Measurements from ENCODE around the gene INCA1. TPM values are rescaled to one million over a fixed set of nuclear protein-coding genes. Genes with fewer than 3 reads are reported as not detected.
A peak's percentile ranks its signal among the peaks of the same experiment; 100 is the strongest.

Gene INCA1
- total RNA-seq, 2 donors from 2014 or later: 1.2 TPM; not detected in 1

DNA sequence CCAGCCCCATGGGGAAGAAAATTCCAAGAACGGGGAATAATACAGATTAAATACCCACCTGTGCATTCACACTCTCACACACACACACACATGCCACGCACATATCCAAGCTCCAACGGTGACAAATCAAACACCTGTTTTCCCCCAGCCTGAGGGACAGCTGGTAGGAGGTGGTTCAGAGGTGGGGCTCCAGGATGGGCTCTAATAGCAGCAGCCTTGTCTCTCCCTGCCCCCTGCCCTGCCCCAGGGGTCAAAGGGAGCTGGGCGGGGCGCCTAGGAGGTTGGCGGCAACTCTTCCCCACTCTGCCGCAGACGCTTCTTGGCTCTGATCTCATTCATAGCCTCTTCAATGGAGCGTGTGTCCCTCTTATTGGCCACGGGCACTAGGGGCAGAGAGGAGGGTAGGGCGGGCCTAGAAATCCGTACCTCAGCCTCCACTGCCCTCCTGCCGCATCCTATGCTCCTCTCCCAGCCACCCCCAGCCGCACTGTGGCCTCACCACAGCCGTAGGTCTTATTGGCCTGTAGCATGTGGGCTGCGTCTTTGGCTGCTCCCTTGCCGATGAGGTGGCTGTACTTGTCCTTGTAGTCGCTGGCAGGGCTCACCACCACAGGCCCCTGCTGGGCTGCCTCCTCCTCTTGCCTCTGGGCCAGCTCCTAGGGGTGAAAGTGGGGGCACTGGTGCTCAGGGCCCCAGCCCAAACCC is 37.9 kb downstream of the INCA1 start:
- no peak overlapping the region for H3K27ac ChIP-seq
- H3K4me3 ChIP-seq: no peak overlapping the region
- H3K36me3 ChIP-seq: peaks cover 23% of the 10 kb centered on the region
- DNase-seq (ENCODE audit: low spot score): no peak
- H3K4me1 ChIP-seq (ENCODE audit: control insufficient read depth in 1 of 2, low read depth in 2 of 2): no peaks in the 10 kb centered on the region
- no peaks in the 10 kb centered on the region for H3K9me3 ChIP-seq
- TF ChIP-seq, protein P1, sequence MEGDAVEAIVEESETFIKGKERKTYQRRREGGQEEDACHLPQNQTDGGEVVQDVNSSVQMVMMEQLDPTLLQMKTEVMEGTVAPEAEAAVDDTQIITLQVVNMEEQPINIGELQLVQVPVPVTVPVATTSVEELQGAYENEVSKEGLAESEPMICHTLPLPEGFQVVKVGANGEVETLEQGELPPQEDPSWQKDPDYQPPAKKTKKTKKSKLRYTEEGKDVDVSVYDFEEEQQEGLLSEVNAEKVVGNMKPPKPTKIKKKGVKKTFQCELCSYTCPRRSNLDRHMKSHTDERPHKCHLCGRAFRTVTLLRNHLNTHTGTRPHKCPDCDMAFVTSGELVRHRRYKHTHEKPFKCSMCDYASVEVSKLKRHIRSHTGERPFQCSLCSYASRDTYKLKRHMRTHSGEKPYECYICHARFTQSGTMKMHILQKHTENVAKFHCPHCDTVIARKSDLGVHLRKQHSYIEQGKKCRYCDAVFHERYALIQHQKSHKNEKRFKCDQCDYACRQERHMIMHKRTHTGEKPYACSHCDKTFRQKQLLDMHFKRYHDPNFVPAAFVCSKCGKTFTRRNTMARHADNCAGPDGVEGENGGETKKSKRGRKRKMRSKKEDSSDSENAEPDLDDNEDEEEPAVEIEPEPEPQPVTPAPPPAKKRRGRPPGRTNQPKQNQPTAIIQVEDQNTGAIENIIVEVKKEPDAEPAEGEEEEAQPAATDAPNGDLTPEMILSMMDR (IDR thresholded peaks at IDR 0.05): no peak
- H3K27me3 ChIP-seq (replicated peaks; ENCODE audit: insufficient read depth): no peaks in the 10 kb centered on the region
- no peak for ATAC-seq (ENCODE audit: insufficient number of reproducible peaks, low FRiP score, low read depth)

DNA sequence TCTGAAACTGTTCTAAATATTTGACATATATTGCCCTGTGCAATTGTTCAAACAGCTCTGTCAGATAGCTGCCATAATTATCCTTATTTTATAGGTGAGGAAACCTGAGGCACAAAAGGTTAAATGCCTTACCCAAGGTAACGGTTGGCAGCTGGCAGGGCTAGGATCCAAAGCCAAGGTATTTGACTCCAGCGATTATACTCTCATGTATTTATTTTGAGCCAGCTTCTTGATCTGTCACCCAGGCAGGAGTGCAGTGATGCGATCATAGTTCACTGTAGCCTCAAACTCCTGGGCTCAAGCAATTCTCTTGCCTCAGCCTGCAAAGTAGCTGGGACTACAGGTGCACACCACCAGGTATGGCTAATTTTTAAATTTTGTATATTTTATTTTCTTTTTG is 39.2 kb downstream of the INCA1 start:
- Histone ChIP-seq H3K36me3 (peaks cover 23% of the 10 kb centered on the region), H3K4me1 (ENCODE audit: control insufficient read depth in 1 of 2, low read depth in 2 of 2) (peaks cover 6 to 7% of the 10 kb centered on the region in 2 donors), H3K9me3 (no peaks in the 10 kb centered on the region), H3K27ac (no peak overlapping the region), H3K27me3 (replicated peaks; ENCODE audit: insufficient read depth) (no peaks in the 10 kb centered on the region), H3K4me3 (no peak overlapping the region)
- no peak for DNase-seq (ENCODE audit: low spot score)
- TF ChIP-seq, protein P1 (IDR thresholded peaks at IDR 0.05): no peak
- no peak for ATAC-seq (ENCODE audit: insufficient number of reproducible peaks, low FRiP score, low read depth)

DNA sequence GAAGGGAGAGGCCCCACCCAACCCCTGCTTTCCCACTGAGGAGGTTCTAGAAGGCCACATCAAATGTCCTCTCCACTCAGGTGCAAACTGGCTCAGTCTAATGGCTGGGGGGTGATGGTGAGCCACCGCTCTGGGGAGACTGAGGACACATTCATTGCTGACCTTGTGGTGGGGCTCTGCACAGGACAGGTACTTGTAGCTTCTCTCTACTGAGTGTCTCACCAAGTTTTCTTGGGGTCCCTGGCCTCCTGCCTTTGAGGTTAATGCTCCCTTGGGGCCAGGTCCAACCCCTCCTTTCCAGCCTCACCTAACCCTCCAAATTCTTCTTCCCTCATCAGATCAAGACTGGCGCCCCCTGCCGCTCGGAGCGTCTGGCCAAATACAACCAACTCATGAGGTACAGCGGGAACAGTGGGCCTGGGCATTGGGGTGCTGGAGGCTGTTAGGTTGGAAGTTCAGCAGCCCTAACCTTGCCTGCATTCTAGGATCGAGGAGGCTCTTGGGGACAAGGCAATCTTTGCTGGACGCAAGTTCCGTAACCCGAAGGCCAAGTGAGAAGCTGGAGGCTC is 40.7 kb downstream of the INCA1 start:
- DNase-seq (ENCODE audit: low spot score): no peak

DNA sequence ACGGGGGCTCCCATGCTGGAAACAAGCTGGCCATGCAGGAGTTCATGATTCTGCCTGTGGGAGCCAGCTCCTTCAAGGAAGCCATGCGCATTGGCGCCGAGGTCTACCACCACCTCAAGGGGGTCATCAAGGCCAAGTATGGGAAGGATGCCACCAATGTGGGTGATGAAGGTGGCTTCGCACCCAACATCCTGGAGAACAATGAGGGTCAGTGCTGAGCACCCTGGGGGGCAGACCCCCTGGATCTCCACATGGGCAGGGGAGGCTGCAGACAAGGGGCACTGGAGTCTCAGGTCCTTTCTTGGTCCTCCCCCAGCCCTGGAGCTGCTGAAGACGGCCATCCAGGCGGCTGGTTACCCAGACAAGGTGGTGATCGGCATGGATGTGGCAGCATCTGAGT is 42.2 kb downstream of the INCA1 start:
- no peak overlapping the region for H3K4me3 ChIP-seq
- ATAC-seq (ENCODE audit: insufficient number of reproducible peaks, low FRiP score, low read depth) (no peak), DNase-seq (ENCODE audit: low spot score) (no peak)
- peaks cover 12 to 28% of the 10 kb centered on the region in 2 donors for H3K4me1 ChIP-seq (ENCODE audit: control insufficient read depth in 1 of 2, low read depth in 2 of 2)
- peaks cover 10% of the 10 kb centered on the region for H3K36me3 ChIP-seq
- H3K9me3 ChIP-seq: no peaks in the 10 kb centered on the region
- H3K27me3 ChIP-seq (replicated peaks; ENCODE audit: insufficient read depth): no peaks in the 10 kb centered on the region
- H3K27ac ChIP-seq: no peak overlapping the region
- TF ChIP-seq, protein P1 (IDR thresholded peaks at IDR 0.05): no peak

More for the DNA sequence above, 40.7 kb downstream of the INCA1 start:
- TF ChIP-seq, protein P1 (IDR thresholded peaks at IDR 0.05): no peak
- peaks cover 21% of the 10 kb centered on the region for H3K36me3 ChIP-seq
- no peak overlapping the region for H3K27ac ChIP-seq
- no peak for ATAC-seq (ENCODE audit: insufficient number of reproducible peaks, low FRiP score, low read depth)
- H3K4me3 ChIP-seq: no peak overlapping the region
- peaks cover 9 to 15% of the 10 kb centered on the region in 2 donors for H3K4me1 ChIP-seq (ENCODE audit: control insufficient read depth in 1 of 2, low read depth in 2 of 2)
- no peaks in the 10 kb centered on the region for H3K9me3 ChIP-seq
- H3K27me3 ChIP-seq (replicated peaks; ENCODE audit: insufficient read depth): no peaks in the 10 kb centered on the region

DNA sequence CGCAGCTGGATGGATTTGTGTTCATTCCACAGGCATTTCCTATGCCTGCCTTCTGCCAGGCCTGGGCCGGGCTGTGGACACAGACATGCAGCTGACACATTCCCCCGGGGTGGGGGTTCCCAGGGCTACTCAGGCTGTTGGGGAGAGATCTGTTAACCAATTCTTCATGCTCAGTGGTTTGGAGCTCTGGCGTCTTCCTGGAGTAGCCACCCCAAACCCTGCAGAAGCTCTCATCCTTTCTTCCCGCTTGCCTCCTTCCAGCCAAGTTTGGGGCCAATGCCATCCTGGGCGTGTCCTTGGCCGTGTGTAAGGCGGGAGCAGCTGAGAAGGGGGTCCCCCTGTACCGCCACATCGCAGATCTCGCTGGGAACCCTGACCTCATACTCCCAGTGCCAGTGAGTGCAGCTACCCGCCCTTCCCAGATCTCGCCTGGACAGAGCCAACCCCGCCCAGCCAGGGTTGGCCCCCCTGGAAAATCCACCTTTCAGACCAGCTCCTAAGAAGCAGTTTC is 43.8 kb downstream of the INCA1 start:
- Histone ChIP-seq H3K9me3 (no peaks in the 10 kb centered on the region), H3K27me3 (replicated peaks; ENCODE audit: insufficient read depth) (no peaks in the 10 kb centered on the region), H3K4me1 (ENCODE audit: control insufficient read depth in 1 of 2, low read depth in 2 of 2) (peaks cover 12 to 28% of the 10 kb centered on the region in 2 donors), H3K36me3 (no peaks in the 10 kb centered on the region), H3K27ac (peak overlapping the region; percentile 60 to 73), H3K4me3 (no peak overlapping the region)
- TF ChIP-seq, protein P1 (IDR thresholded peaks at IDR 0.05): no peak
- no peak for DNase-seq (ENCODE audit: low spot score)
- no peak for ATAC-seq (ENCODE audit: insufficient number of reproducible peaks, low FRiP score, low read depth)

All from thoracic aorta (tissue), 2 donors.